Activated CD8-positive, alpha-beta memory T cell treated with anti-CD3 and anti-CD28 coated beads, Interleukin-2, amount 10 ng/mL, durations not matched to agents 7 days and 5 days (primary cell): ENCODE data around the gene UNC119B. TPM values are rescaled to one million over a fixed set of nuclear protein-coding genes. Genes with fewer than 3 reads are reported as not detected.
A peak's percentile ranks its signal among the peaks of the same experiment; 100 is the strongest.
"Not testable (repeated sequence)": the region's sequence is repeated elsewhere in the genome, so short reads cannot be mapped to it uniquely, and the experiment has no call there.

ENCODE experiments used
- ATAC-seq: fragments of 150-1000 bp; cut with Tn5 transposase; one replicate; pipeline ENCODE4 v1.10.0; 2021; ENCODE audit warnings: moderate library complexity
- CTCF ChIA-PET: fragments of 350-600 bp; sonication (Branson Sonifier 250); formaldehyde crosslinking; loops from one replicate; lab custom pipeline; 2021; ENCODE audit warnings: antibody characterized with exemption; lab: Charles Lee
- DNase-seq: peaks from one replicate; pipeline ENCODE4 v3.0.0-alpha.2; 2020
- H3K27ac Mint-ChIP-seq: one replicate; pipeline ENCODE4 v1.8.0; 2021; ENCODE audit warnings: mild to moderate bottlenecking, mixed read lengths
- H3K27me3 Mint-ChIP-seq: one replicate; pipeline ENCODE4 v1.8.0; 2021; ENCODE audit warnings: mixed read lengths
- H3K36me3 Mint-ChIP-seq: one replicate; pipeline ENCODE4 v1.8.0; 2021; ENCODE audit warnings: mild to moderate bottlenecking, mixed read lengths
- H3K4me1 Mint-ChIP-seq: one replicate; pipeline ENCODE4 v1.8.0; 2021; ENCODE audit warnings: mixed read lengths
- H3K4me3 Mint-ChIP-seq: one replicate; pipeline ENCODE4 v1.8.0; 2021; ENCODE audit warnings: mild to moderate bottlenecking, moderate library complexity, mixed read lengths
- H3K9me3 Mint-ChIP-seq: one replicate; pipeline ENCODE4 v1.8.0; 2022; ENCODE audit warnings: low read depth, mixed read lengths
- total RNA-seq, 2 experiments: library from RNA; stranded (reverse); gene quantifications; one replicate each; pipeline ENCODE4 v1.2.3, GENCODE V29; 2021

Gene UNC119B
- 10 to 100 TPM; 15.9 to 22.9 TPM for total RNA-seq

DNA sequence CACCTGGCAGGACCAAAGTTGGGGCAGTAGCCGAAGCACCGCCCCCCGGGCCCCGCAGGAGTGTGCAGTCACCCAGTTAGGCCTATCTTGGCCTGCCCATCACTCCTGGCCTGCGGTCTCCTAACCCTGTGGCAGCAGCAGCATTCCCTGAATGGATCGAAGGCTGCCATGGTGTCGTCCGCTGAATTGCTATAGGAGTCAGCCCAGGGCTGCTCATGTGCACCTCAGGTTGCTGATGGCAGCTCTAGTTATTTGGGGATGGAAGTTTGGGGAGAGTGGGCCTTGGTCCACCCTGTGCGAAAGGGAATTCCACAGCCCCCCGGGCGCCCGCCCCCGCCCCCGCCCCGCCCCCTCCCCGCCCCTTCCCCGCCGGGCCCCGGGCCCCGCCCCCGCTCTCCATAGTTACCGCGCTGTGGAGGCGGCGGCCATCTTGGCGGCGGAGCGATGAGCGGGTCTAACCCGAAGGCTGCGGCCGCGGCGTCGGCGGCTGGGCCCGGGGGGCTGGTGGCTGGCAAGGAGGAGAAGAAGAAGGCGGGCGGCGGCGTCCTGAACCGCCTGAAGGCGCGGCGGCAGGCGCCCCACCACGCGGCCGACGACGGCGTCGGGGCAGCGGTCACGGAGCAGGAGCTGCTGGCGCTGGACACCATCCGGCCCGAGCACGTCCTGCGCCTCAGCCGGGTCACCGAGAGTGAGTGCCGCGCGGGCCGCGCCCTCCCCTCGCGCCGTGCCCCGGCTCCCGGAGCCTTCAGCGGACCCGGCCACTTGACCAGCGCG lies at the start of gene UNC119B:
UNC119B (plus strand) TSS at position 428 of the 774 bp plus-strand sequence; CDS start at position 445, 17 bp downstream.
- H3K27me3 Mint-ChIP-seq: no peaks in the 10 kb centered on the region
- H3K4me3 Mint-ChIP-seq: peak within 1 kb of the TSS; percentile 82
- DNase-seq: peak; percentile 77
- peak; percentile 85 for ATAC-seq
- H3K4me1 Mint-ChIP-seq: peaks cover 51% of the 10 kb centered on the region
- peaks cover 13% of the 10 kb centered on the region for H3K36me3 Mint-ChIP-seq
- CTCF ChIA-PET: interaction anchor here (0.6 to 5.8 kb wide), 13 partner anchors 10 to 420 kb away, joined by 3 to 60 read pairs (median 3); partner anchors contain the start of genes ACADS, MLEC and POP5
- no peaks in the 10 kb centered on the region for H3K9me3 Mint-ChIP-seq
- peak within 1 kb of the TSS; percentile 77 for H3K27ac Mint-ChIP-seq

DNA sequence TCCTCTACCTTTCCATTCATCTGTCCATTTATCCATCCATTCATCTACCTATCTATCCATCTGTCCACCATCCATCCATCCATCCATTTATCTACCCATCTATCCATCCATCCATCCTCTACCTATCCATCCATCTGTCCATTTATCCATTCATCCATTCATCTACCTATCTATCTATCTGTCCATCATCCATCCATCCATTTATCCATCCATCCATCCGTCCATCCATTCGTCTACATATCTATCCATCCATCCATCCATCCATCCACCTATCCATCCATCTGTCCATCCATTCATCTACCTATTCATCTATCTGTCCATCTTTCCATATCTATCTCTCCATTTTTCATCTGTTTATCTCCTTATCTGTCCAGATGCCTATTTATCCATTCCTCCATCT lies 48.8 kb upstream of the UNC119B start:
- CTCF ChIA-PET: interaction anchor here (1.3 to 4.8 kb wide), 3 partner anchors 13 to 37 kb away, joined by 3 to 47 read pairs (median 11); no protein-coding TSS in a partner anchor
- no peak overlapping the region for H3K27ac Mint-ChIP-seq
- H3K36me3 Mint-ChIP-seq: no peaks in the 10 kb centered on the region
- no peak overlapping the region for H3K4me3 Mint-ChIP-seq
- H3K27me3 Mint-ChIP-seq: peaks cover 2% of the 10 kb centered on the region
- DNase-seq (no peak), ATAC-seq (no peak)
- no peaks in the 10 kb centered on the region for H3K4me1 Mint-ChIP-seq
- H3K9me3 Mint-ChIP-seq: no peaks in the 10 kb centered on the region

DNA sequence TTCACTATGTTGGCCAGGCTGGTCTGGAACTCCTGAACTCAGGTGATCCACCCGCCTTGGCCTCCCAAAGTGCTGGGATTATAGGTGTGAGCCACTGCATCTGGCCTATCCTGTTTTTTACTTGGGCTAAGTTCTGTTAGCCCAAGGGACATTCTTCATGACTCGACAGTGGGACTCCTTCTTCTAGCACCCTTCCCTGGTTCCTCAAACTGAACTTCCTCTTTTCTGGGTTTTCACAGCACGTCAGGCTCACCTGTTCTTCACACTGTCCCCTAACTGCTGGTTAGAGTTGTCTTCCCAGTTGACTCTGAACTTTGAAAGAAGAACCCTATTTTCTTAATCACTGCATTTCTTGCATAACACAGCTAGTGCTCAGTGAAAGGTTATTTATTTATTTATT lies 47.4 kb upstream of the UNC119B start:
- DNase-seq (no peak), ATAC-seq (no peak)
- Mint-ChIP-seq H3K36me3 (no peaks in the 10 kb centered on the region), H3K9me3 (no peaks in the 10 kb centered on the region), H3K4me3 (no peak overlapping the region), H3K4me1 (no peaks in the 10 kb centered on the region), H3K27me3 (peaks cover 2% of the 10 kb centered on the region), H3K27ac (no peak overlapping the region)
- CTCF ChIA-PET: interaction anchor here (1.6 to 1.9 kb wide), 2 partner anchors 8 to 14 kb away, joined by 4 to 11 read pairs; no protein-coding TSS in a partner anchor

DNA sequence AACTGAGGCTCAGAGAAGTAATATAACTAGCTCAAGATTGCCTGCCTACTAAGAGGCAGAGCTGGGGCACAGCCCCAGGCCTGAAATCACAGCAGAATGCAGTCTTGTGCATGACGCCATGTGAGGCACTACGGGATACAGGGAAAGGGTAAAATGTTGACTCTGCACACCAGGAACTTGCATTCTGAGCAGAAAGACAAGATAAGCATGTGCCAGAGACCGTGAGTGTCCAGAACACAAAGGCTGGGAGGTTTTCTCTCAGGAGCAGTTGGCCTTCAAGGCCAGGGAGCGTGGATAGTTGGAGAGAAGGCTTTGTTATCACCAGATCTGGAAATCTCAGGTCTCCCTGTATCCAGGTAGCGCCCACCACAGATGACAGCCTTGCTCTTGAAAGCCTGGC lies 46.5 kb upstream of the UNC119B start:
- ATAC-seq (no peak), DNase-seq (no peak)
- CTCF ChIA-PET: interaction anchor here (1.6 to 1.9 kb wide), 2 partner anchors 9 to 15 kb away, joined by 4 to 11 read pairs; no protein-coding TSS in a partner anchor
- H3K4me1 Mint-ChIP-seq: no peaks in the 10 kb centered on the region
- no peaks in the 10 kb centered on the region for H3K36me3 Mint-ChIP-seq
- no peak overlapping the region for H3K27ac Mint-ChIP-seq
- H3K4me3 Mint-ChIP-seq: no peak overlapping the region
- H3K27me3 Mint-ChIP-seq: peaks cover 2% of the 10 kb centered on the region
- H3K9me3 Mint-ChIP-seq: no peaks in the 10 kb centered on the region

DNA sequence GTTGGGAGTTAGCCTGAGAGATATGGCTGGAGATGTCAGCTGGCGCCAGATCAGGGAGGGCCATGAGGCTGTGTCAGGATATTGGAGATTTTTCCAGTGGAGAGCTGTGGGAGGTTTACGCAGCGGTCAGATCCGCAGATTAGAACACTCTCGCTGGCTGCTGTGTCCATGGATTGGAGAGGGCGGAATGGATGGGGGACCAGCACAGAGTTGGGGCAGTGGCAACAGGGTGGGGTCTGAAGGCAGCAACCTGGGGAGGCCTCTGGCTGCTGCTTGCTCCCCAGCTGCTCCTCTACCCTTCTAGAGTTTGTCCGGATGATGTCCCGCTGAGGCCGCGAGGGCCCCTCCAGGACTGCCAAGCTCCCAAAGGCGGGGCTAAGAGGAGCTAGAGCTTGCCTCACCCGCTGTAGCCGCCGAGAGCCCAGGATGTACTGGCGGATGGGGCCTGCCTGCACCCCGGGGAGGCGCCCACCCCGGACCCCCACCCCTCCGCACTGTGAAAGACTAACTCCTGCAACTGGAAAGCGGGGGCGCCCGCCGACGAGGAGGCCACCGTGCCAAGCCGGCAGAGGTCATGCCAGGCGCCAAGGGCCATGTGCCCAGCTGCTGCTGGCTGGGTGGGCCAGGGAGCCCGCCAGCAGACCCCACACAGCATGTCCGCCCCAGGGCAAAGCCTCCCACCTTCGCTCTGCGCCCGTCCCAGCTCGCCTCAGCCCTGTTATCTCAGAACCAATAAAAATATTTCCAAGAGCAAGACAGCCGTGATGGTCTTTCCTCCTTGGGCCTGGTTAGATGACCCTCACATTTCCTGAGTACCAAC lies 43.5 kb upstream of the UNC119B start:
- Mint-ChIP-seq H3K9me3 (no peaks in the 10 kb centered on the region), H3K4me3 (no peak overlapping the region), H3K36me3 (no peaks in the 10 kb centered on the region), H3K27me3 (peaks cover 2% of the 10 kb centered on the region), H3K27ac (no peak overlapping the region), H3K4me1 (no peaks in the 10 kb centered on the region)
- CTCF ChIA-PET: interaction anchor here (1.2 to 2.6 kb wide), 3 partner anchors 17 to 20 kb away, joined by 3 to 11 read pairs (median 3); no protein-coding TSS in a partner anchor
- no peak for ATAC-seq
- no peak for DNase-seq

DNA sequence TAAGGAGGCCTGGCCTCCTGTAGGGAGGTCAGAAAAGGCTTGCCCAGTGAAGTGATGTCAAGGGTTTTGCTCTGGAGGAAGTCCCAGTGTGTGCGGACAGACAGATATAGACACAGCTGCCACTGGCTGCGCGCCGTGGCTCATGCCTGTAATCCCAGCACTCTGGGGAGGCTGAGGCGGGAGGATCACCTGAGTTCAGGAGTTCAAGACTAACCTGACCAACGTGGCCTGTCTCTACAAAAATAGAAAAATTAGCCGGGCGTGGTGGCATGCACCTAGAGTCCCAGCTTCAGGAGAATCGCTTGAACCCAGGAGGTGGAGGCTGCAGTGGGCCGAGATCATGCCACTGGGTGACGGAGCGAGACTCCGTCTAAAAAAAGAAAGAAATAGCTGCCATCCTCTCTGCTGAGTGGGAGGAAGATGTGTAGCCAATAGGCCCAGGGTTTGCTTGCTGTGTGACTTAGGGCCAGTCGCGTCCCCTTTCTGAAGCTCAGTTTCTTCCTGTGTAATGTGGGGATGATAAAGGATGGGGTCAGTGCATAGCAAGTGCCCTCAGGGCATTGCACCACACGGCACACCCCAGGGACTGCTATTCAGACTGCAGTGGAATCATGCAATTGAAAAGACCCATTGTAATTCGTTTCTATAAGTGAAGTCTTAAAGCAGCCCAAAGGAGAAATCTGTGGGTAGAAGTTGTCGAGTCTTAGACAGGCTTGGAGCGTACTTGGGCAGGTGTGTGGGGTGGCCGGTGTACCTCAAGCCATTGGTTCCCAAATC lies 42.0 kb upstream of the UNC119B start:
- no peaks in the 10 kb centered on the region for H3K36me3 Mint-ChIP-seq
- no peaks in the 10 kb centered on the region for H3K9me3 Mint-ChIP-seq
- ATAC-seq (no peak), DNase-seq (no peak)
- H3K4me3 Mint-ChIP-seq: no peak overlapping the region
- CTCF ChIA-PET: interaction anchor here (0.5 to 2.2 kb wide), 3 partner anchors 19 to 47 kb away, joined by 3 to 9 read pairs (median 5); no protein-coding TSS in a partner anchor
- H3K27me3 Mint-ChIP-seq: peaks cover 2% of the 10 kb centered on the region
- no peaks in the 10 kb centered on the region for H3K4me1 Mint-ChIP-seq
- H3K27ac Mint-ChIP-seq: no peak overlapping the region

DNA sequence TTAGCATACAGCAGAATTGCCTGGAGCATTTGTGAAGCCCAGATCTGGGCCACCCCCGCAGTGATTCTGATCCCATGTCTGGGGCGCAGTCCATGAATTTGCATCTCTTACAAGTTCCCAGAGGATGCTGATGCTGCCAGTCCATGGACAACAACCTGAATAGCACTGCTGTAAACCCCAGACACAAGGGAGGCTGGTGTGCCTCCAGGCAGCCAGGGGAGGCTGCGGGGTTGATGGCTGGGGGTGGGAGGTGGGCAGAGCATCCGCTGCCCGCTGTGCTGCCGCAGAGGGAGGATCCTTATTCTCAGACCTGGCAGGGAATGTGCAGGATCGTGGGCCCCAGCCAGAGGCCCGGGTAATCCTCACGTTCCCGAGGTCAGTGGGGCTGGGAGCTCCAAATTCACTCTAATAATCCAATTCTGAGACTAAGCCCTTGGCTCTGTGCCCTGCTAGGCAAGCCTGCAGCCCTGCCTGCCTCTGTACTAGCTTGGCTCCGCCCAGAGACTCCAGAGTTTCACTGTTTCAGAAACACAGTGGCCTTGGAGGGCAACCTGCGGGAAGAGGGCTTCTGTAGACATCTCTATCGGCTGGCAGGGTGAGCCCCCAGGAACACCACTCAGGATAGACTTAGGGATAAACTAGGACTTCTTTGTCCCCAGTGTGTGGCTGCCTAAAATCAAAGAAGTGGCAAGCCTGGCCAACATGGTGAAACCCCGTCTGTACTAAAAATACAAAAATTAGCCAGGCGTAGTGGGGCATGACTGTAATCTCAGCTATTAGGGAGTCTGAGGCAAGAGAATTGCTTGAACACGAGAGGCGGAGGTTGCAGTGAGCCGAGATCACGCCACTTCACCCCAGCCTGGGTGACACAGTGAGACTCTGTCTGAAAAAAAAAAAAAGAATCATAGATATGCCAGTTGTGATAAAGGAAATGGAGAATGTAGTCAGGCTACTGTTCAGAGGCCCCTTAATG lies 41.1 kb upstream of the UNC119B start:
- Mint-ChIP-seq H3K27me3 (peaks cover 3% of the 10 kb centered on the region), H3K27ac (no peak overlapping the region), H3K9me3 (no peaks in the 10 kb centered on the region), H3K4me1 (no peaks in the 10 kb centered on the region), H3K4me3 (no peak overlapping the region), H3K36me3 (no peaks in the 10 kb centered on the region)
- CTCF ChIA-PET: interaction anchor here (1.7 to 2.2 kb wide), 3 partner anchors 20 to 32 kb away, joined by 5 to 9 read pairs (median 8); no protein-coding TSS in a partner anchor
- no peak for ATAC-seq
- DNase-seq: no peak

DNA sequence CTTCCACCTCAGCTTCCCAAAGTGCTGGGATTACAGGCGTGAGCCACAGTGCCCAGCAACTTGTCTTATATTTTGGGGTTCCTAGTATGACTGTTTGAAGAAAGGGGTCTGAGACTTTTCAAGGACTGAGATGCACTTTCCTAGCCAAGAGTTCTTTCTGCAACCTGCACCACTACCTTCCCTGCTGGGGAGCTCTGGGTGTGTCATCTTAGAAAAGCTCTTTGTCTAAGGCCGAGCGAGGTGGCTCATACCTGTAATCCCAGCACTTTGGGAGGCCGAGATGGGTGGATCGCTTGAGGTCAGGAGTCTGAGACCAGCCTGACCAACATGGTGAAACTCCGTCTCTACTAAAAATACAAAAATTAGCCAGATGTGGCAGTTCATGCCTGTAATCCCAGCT lies 40.0 kb upstream of the UNC119B start:
- not testable (repeated sequence) for H3K27ac Mint-ChIP-seq, DNase-seq, H3K36me3 Mint-ChIP-seq, H3K9me3 Mint-ChIP-seq, ATAC-seq, H3K4me3 Mint-ChIP-seq, H3K27me3 Mint-ChIP-seq, H3K4me1 Mint-ChIP-seq
- CTCF ChIA-PET: interaction anchor here (1.7 to 2.2 kb wide), 3 partner anchors 21 to 31 kb away, joined by 5 to 9 read pairs (median 8); no protein-coding TSS in a partner anchor

DNA sequence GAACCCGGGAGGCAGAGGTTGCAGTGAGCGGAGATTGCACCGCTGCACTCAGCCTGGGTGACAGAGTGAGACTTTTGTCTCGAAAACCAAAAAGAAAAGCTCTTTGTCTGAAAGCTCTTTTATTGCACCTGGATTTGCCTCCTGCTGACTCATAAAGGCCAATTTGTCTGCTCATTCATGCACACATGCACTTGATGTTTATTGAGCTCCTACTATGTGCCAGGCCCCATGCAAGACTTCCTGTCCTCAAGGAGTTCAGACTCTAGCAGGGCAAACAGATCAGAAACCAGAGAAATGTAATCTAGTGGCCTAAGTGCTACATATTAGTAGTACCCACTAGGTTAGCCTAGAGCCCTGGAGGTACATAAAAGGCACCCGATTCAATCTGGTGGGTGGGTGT lies 39.6 kb upstream of the UNC119B start:
- Mint-ChIP-seq H3K36me3 (no peaks in the 10 kb centered on the region), H3K27ac (no peak overlapping the region), H3K4me3 (no peak overlapping the region), H3K9me3 (no peaks in the 10 kb centered on the region), H3K27me3 (peaks cover 8% of the 10 kb centered on the region), H3K4me1 (no peaks in the 10 kb centered on the region)
- DNase-seq (no peak), ATAC-seq (no peak)
- CTCF ChIA-PET: interaction anchor here (1.7 to 2.1 kb wide), 2 partner anchors 23 to 31 kb away, joined by 5 to 8 read pairs; no protein-coding TSS in a partner anchor

DNA sequence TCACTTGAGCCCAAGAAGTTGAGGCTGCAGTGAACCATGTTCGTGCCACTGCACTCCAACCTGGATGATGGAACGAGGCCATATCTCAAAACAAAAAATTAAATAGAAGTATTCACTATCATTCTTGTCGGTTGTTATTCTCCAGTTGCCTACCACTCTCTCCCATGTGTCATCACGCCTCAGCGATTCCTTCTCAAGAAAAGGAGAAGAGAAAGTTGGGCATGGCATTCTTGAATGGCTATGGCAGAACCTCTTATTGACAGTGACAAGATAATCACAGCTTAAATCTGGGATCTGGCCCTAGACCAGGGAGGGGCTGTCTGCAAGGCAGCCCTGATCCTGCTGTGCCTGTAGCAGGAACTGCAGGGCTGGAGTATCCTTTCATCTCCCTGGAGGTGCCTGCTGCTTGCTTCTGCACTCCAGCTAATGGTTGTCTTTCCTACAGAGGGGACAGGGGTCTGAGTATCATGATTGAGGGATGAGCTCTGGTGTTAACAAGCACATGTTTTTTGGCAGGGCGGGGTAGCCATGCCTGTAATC lies 36.1 kb upstream of the UNC119B start:
- DNase-seq (no peak), ATAC-seq (no peak)
- H3K27ac Mint-ChIP-seq: no peak overlapping the region
- peaks cover 8% of the 10 kb centered on the region for H3K27me3 Mint-ChIP-seq
- no peak overlapping the region for H3K4me3 Mint-ChIP-seq
- H3K9me3 Mint-ChIP-seq: no peaks in the 10 kb centered on the region
- CTCF ChIA-PET: interaction anchor here (2.3 kb wide), 1 partner anchor 26 kb away, joined by 10 read pairs; no protein-coding TSS in a partner anchor
- no peaks in the 10 kb centered on the region for H3K36me3 Mint-ChIP-seq
- H3K4me1 Mint-ChIP-seq: peaks cover 20% of the 10 kb centered on the region

DNA sequence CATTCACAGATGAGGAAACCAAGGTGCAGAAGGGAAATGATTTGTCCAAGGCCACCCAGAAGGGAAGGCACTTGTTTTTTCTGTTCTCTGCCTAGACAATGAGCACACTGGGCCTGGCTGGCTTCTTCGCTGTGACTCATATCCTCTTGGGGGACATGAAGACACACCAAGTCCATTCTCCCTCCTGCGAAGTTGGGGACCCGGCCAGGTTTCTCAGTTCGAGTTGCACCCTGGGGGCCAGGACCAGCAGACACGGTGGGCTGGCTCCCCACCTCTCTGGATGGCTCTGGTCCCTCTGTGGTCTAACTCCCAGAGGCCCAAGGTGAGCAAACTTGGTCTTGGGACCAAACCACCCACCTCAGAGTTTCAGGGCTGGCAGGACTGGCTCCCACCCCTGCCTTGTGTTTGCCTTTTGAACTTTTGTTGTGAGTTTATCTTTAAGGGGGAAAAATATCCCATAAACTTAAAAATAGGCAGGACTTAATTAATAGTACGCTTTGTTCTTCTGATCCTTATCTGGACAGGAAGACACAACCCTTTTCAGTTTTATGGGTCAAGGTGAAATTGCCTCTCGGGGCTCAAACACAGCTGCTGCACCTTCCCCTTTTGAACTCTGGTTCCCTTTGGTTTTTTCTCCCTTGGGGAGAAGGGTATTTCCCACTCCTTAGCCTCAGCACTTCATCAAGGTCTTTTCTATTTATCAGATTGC lies 32.3 kb upstream of the UNC119B start:
- peak; percentile 87 for ATAC-seq
- peak overlapping the region; percentile 85 for H3K27ac Mint-ChIP-seq
- peaks cover 29% of the 10 kb centered on the region for H3K4me1 Mint-ChIP-seq
- H3K9me3 Mint-ChIP-seq: no peaks in the 10 kb centered on the region
- DNase-seq: peak; percentile 72
- peak overlapping the region; percentile 29 for H3K4me3 Mint-ChIP-seq
- CTCF ChIA-PET: interaction anchor here (0.8 to 6.1 kb wide), 5 partner anchors 9 to 33 kb away, joined by 3 to 52 read pairs (median 3); partner anchors contain the start of gene MLEC
- no peaks in the 10 kb centered on the region for H3K36me3 Mint-ChIP-seq
- peaks cover 8% of the 10 kb centered on the region for H3K27me3 Mint-ChIP-seq
